ENCODE results near the gene ACSS3. TPM values are rescaled to one million over a fixed set of nuclear protein-coding genes. Genes with fewer than 3 reads are reported as not detected.

Gene ACSS3
- total RNA-seq, 1 experiment from 2014 or later: 19.3 TPM

DNA sequence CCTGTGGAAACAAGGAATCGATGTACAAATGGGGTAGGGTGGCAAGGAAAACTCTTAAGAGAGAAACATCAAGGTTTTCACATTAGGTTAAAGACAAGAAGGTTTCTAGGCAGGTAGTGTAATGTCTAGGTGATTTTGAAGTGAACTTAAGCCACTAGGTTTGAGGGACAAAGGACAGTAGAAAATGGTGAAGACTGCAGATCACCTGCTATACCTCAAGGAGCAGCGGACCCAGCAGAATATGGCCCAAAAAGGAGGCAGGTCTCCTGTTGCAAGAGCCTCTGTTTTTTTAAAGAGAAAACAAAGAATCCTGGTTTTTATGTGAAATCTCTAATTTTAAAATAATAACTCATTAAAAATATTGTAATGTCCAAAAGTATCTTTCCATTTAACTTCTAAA is 178.1 kb downstream of the ACSS3 start:
- Histone ChIP-seq H3K18ac (ENCODE audit: insufficient read length, low read depth, low read length) (no peak overlapping the region), H3K4ac (ENCODE audit: low read depth, low read length) (no peak overlapping the region), H3K56ac (ENCODE audit: insufficient read length, low read depth, low read length) (no peak overlapping the region), H2AFZ (ENCODE audit: low read length) (no peak overlapping the region), H2BK120ac (ENCODE audit: low read depth, low read length, poor library complexity, severe bottlenecking) (no peak overlapping the region), H3K27me3 (ENCODE audit: insufficient read depth, low read length) (no peaks in the 10 kb centered on the region), H3K79me1 (ENCODE audit: insufficient read depth, low read depth, low read length, poor library complexity, severe bottlenecking) (no peaks in the 10 kb centered on the region), H4K5ac (ENCODE audit: insufficient read length, low read depth, low read length) (no peak overlapping the region), H4K8ac (replicated peaks; ENCODE audit: insufficient read length, low read depth, low read length) (no peak overlapping the region), H3K9ac (ENCODE audit: extremely low read depth, insufficient read length, low read length) (no peak overlapping the region), H3K9me3 (ENCODE audit: control insufficient read depth, low read depth, low read length) (no peaks in the 10 kb centered on the region), H2AK5ac (ENCODE audit: insufficient read length, low read length) (no peak overlapping the region), H2BK20ac (ENCODE audit: low read depth, low read length, poor library complexity, severe bottlenecking) (no peak overlapping the region), H2BK15ac (ENCODE audit: low read depth, low read length) (no peak overlapping the region), H3K4me2 (ENCODE audit: insufficient read depth, insufficient read length, low read length) (no peak overlapping the region), H2BK5ac (ENCODE audit: insufficient read length, low read length) (no peak overlapping the region), H3T11ph (ENCODE audit: low read length) (no peak overlapping the region), H3K14ac (ENCODE audit: insufficient read depth, low read length) (no peak overlapping the region), H3K23ac (ENCODE audit: insufficient read length, low read depth, low read length) (no peak overlapping the region), H2BK12ac (ENCODE audit: insufficient read length, low read depth, low read length) (no peak overlapping the region), H3K27ac (ENCODE audit: insufficient read length, low read depth, low read length) (no peak overlapping the region), H4K91ac (ENCODE audit: insufficient read length, low read depth, low read length) (no peak overlapping the region), H3K4me1 (ENCODE audit: insufficient read depth, low read length) (no peaks in the 10 kb centered on the region; the same call in 1 of the 2 replicates), H4K20me1 (ENCODE audit: control insufficient read depth, insufficient read depth, insufficient read length) (no peaks in the 10 kb centered on the region), H3K79me2 (ENCODE audit: insufficient read depth, low read length) (no peaks in the 10 kb centered on the region), H3K23me2 (ENCODE audit: insufficient read length, low read depth, low read length, poor library complexity, severe bottlenecking) (no peaks in the 10 kb centered on the region)
- no peak overlapping the region for H3K4me3 Mint-ChIP-seq
- H3K27ac Mint-ChIP-seq: 0 out of 7 replicates have a peak overlapping the region, but pooled peaks have one; percentile 4 to 86 (median 50)
- H3K27me3 Mint-ChIP-seq (ENCODE audit: low read depth): no peaks in the 10 kb centered on the region
- H3K9me3 Mint-ChIP-seq: no peaks in the 10 kb centered on the region
- peaks cover 13 to 16% of the 10 kb centered on the region in 2 experiments for H3K4me1 Mint-ChIP-seq
- TF ChIP-seq, protein P1, sequence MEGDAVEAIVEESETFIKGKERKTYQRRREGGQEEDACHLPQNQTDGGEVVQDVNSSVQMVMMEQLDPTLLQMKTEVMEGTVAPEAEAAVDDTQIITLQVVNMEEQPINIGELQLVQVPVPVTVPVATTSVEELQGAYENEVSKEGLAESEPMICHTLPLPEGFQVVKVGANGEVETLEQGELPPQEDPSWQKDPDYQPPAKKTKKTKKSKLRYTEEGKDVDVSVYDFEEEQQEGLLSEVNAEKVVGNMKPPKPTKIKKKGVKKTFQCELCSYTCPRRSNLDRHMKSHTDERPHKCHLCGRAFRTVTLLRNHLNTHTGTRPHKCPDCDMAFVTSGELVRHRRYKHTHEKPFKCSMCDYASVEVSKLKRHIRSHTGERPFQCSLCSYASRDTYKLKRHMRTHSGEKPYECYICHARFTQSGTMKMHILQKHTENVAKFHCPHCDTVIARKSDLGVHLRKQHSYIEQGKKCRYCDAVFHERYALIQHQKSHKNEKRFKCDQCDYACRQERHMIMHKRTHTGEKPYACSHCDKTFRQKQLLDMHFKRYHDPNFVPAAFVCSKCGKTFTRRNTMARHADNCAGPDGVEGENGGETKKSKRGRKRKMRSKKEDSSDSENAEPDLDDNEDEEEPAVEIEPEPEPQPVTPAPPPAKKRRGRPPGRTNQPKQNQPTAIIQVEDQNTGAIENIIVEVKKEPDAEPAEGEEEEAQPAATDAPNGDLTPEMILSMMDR (conservative IDR thresholded peaks at IDR 0.05): peak; percentile 32; the same call in 2 of the 3 replicates
- DNase-seq: no peak
- H3K36me3 Mint-ChIP-seq (ENCODE audit: insufficient read depth in 1 of 3, low read depth in 3 of 3): peaks cover 0 to 5% (median 0%) of the 10 kb centered on the region in 3 experiments; a peak in 1 of 7 replicates
- no CpG with 5 or more reads among the region's 2 CpGs for WGBS (ENCODE audit: extremely low coverage, insufficient read length, low lambda C conversion rate)

All from H9 (cell line).